RCC 7860 (cell line): Measurements from ENCODE around the gene FUZ.

ENCODE experiments used
- DNase-seq: peaks from one replicate; pipeline ENCODE4 v3.0.0-alpha.2; 2015; ENCODE audit warnings: low spot score
- FAIRE-seq: peaks from 2 replicates; lab custom pipeline; 2012; peaks lifted over from hg19 to GRCh38; lab: Jason Lieb, UNC

The FUZ gene

DNA sequence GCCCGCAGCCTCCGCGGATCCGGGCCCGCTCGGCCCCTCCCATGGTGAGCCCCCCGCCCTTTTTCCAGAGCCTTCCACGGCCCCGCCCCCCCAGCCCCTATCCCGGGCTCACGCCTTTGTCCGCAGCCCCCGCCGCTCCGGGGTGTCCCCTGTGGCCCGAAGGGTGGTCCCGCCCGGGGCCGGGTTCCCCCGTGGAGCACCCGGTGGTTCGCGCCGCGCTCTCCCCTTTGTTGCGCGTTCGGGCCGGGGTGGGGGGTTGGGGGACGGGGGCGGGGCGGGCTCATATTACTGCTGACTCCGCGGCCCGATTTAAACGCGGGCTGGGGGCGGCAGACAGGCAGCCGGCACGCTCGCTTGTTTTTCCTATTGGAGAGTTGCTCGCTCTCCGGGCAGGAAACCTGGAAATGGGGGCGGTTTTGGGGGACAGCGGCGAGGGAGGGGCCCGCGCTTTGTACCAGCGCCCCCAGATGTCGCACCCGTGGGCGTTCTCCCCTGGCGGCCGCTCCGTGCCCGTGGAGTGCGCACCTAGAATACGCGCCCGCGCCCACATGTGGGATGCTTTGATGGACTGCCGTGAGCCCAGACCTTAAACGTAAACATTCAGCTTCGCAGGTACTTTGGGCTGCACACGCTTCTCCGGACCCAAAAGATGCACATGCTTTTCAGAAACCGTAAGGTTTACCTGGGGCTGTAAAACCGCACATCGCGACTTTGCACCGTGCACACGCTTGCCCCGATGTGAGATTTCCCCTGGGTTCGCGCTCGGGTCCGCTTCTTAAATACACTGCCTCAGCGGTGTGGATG, 38.6 kb upstream of the FUZ start:
- DNase-seq (no peak), FAIRE-seq (no peak)

DNA sequence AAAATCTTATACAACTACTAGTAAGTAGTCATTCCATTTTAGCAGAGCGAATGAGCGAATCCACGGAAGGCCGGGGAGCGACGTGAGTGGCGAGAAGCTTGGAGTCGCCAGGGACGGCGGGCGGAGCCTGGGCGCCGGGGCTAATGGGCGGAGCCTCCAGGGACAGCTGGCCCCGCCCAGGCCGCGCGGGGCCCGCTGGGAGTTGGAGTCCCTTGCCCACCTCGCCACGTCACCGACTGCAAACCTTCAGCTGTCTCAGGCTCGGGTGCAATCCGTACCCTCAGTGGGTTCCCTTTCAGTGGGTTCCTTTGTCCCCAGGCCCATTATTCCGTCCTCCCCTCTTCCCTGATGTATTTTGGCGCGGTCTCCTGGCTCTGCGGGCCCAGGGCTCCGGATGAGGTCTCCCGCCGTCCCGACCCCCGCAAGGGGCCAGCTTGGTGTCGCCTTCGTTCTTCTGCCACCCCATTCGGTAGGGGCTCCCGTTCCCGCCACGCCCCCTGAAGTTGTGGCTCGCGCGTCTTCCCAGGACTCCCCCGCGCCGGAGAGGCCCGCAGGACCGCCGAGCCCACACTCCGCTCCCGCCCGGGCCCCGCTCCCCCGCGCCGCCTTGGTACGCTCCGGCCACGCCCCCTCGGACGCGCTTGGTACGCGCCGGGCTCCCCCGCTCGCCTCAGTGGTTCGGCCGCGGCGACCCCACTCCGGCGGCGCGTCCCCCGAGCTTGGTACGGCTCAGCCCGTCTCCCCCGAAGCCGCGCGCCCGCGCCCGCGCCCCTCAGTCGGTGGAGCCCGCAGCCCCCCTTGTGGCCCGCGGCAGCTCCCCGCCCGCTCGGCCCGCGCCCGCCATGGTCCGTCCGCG, 37.6 kb upstream of the FUZ start, which contains the start of gene PTOV1:
TSS of gene PTOV1 (plus strand) at position 673 of the 856 bp plus-strand sequence.
- FAIRE-seq, result no peak
- DNase-seq, result peak; percentile 68

DNA sequence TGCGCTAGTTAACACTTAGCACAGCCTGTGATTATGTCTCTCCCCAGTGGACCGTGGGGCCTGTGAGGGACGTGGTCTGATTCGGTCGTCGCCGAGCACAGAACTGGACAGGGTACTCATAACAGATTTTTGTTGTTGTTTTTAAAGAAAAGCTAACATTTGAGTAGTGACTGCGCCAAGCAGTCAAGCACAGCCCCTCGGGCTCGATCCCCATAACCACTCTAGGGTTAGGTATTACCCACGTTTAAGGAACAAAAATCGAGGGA, 37.1 kb upstream of the FUZ start:
- no peak for FAIRE-seq
- DNase-seq, result no peak

DNA sequence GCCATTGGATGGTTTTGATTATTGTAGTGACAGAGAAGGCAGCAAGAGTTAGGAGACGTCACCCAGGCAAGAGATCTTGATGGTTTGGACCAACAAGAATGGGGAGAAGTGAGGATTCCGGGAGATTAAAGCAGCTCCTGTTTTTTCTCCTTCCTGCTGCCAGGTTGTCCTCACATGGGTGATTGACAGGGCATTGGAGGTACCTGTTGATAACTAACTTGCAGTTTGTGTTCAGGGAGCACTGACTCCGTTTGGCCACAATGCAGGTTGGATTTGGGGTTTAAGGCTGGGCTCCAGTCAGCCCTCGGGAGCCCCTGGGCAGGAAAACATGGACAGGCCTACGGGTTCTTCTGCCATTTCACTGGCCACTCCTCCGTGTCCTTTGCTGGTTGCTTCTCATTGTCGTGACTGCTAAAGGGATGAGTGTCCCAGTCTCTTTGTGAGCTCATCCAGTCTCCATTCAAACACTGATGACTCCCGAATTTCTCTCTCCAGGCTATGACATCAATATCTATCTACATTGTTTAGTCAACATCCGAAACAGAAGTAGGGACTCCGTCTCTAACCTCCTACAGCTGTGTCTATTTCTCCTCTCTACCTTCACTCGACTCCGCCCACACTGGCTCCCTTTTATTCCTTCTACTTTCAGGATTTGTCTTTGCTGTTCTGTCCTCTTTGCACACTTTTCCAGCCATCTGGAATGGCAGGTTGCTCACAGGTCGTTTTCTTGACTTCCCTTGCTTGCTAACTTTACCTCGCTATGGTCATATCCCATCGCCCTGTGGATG, 36.5 kb upstream of the FUZ start:
- FAIRE-seq, result no peak
- DNase-seq, result no peak

DNA sequence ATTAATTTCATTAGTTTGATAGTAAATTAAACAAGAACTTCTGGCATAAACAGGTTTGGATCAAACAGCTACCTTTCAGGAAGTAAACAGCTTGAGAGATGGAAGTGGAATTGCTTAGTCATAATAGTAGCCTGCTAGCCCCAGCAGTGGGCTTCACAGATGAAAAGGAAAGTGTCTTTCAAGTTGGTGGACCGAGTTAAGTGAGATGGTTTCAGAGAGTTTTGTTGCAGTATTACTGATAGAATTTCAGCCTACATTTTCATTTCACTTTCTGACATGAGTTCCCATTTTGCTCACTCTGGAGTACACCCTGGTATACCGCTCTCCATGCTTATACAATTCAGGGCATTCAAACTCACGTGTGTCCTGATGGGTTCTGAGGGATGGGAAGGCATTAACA, 35.8 kb upstream of the FUZ start:
- no peak for DNase-seq
- FAIRE-seq, result no peak

DNA sequence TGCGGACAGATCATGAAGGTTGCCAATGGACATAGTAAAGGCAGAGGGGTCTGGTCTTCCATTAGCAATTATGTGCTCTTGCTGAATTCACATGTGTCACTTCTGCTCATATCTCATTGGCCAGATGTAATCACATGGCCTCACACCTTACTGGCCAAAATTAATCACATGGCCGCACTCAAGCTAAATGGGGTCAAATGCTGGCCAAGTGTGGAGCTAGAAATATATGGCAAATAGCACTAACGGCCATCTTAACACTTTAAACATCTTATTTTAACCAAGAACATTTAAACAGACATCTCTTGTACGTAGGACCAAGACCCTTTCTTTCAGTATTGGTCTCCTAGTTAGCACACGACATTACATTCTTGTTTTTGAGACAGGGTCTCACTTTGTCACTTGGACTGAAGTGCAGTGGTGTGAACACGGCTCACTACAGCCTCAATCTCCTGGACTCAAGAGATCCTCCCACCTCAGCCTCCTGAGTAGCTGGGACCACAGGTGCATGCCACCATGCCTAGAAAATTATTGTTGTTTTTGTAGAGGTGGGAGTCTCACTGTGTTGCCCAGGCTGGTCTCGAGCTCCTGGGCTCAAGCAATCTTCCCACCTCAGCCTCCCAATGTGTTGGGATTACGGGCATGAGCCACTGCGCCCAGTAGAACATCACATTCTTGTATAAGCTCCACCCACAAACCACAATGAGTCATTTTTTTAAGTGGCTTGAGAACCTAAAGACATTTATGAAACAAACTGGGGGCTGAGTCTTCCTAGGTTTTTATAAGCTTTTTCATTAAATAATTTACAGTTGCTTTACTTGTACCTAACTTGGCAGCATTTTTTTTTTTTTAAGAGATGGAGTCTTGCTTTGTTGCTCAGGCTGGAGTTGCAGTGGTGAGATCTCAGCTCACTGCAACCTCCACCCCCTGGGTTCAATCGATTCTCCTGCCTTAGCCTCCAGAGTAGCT, 34.9 kb upstream of the FUZ start:
- FAIRE-seq (peak; percentile 86), DNase-seq (peak; percentile 72)

DNA sequence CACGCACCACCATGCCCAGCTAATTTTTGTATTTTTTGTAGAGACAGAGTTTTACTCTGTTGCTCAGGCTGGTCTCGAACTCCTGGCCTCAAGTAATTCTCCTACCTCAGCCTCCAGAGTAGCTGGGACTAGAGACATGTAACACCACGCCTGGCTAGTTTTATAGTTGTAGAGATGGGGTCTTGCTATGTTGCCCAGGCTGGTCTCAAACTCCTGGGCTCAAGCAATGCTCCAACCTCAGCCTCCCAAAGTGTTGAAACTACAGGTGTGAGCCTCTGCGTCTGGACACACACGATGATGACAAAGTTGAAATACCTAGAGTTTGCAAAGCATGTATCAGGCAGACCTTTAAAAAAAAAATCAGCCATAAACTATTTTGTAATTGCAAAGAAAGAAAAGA, 33.3 kb upstream of the FUZ start:
- no peak for DNase-seq
- FAIRE-seq, result no peak

DNA sequence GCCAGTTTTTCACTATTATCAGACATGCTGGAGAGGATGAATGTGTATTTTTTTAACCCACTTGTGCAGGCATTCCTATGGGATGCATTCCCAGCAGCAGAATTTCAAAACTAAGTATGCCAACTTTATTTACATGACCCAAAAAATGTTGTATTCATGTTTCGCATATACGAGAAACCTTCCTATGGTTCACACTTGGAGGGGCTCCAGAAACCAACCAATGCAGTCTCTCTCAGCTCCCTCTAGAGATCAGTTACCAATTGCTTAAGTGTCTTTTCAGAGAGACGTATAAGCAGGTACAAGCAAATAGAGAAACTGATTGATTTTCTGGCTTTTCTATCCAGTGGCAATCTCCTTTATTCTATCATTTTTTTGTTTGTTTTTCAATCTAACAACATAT, 32.3 kb upstream of the FUZ start:
- no peak for DNase-seq
- FAIRE-seq, result no peak

DNA sequence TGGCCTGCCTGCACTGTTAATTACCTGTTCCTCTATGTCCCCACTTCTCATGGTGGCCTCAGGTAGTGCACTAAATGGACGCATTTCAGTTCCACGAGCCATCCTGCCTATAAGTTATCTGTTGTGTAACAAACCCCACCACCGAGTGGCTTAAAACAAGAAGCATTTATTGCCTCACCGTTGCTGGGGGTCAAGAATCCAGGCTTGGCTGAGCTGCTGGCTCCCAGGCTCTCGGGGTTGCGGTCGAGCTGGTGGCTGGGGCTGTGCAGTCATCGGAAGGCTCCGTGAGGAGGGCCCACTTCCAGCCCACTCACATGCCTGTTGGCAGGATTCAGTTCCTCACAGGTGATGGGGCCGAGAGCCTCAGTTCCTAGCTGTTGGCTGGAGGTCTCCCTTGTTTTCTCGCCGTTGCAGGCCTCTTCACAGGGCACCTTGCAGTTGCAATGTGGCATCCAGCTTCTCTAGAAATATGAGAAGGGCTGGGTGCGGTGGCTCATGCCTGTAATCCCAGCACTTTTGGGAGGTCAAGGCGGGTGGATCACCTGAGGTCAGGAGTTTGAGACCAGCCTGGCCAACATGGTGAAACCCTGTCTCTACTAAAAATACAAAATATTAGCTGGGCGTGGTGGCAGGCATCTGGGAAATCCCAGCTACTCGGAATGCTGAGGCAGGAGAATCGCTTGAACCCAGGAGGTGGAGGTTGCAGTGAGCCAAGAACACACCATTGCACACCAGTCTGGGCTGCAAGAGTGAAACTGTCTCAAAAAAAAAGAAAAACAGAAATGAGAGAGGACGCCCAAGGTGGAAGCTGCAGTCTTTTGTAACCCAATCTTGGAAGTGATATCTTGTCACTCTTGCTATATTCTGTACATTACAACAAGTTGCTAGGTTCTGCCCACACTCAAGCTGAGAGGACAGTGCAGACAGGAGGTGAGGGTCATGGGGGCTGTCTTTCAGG, 31.3 kb upstream of the FUZ start:
- DNase-seq, result no peak
- FAIRE-seq, result no peak

DNA sequence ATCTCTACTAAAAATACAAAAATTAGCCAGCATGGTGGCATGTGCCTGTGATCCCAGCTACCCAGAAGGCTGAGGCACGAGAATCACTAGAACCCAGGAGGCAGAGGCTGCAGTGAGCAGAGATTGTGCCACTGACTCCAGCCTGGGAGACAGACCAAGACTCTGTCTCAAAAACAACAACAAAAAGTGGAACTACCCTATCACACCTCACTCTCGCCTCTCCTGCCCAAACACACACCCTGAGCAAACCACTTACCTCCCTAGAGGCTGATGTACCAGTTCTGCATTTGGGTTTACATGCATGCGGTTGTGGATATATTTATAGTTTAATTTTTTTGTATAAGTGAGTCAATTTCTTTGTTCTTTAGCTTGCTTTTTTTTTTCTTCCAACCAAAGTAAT, 30.2 kb upstream of the FUZ start:
- FAIRE-seq (no peak), DNase-seq (no peak)

DNA sequence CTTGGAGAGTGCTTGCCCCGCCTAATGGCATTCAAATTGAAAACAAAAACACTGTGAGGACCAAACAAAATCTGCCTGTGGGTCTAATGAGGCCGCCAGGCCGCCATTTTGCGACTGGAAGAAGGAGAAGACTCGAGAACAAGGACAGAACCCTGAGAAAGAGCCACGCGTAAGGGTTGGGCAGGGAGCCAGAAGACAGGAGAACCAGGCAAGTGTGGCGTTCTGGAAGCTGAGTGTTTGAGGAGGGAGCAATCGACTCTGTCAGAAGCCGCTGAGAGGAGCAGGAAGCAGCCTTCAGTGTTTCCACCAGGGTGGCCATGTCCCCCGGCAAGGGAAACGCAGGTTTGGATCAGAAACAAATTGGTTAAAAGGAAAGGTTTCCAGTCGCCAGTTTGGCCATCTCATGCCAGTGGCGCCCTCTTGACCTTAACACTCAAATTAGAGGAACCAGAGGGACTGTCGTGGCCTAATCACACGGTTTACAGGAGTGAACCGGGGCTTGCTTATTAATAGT, 27.7 kb upstream of the FUZ start:
- FAIRE-seq, result no peak
- DNase-seq, result no peak

DNA sequence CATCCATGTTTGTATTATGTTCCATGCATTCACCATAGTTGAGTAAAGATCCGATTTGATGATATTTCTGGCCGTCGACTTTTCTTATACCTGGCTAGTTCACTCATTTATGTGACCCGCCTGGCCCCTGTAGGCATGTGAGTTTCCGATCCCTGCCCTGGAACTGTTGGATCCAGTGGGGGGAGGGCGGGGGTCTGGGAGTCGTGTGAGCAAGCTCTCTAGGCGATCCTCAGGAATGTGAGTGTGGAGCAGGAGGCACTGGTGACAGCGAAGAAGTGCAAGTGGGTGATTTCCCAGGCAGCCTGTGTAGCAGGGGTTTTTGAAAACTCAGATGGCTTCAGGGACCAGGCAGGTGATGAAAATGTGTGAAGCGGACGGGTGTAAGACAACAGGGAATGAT, 27.2 kb upstream of the FUZ start:
- no peak for FAIRE-seq
- DNase-seq, result no peak

DNA sequence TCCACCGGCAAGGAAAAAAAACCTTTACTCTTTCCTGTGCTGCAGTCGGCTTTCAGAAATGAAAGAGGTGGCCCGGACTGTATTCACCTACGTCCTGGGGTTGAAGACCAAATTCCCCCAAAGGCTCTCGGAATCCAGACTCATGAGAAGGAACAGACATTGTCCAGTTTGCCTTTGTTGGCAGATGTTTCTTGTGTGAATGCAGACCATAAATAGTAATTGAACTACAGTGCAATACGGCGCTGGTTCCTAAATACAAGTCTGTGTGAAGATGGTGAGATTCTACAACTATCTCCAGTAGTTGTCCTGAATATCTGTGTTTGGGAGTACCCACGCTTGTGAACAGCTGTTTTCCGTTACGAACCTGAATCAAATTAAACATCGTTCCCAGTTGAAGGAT, 26.6 kb upstream of the FUZ start:
- no peak for FAIRE-seq
- DNase-seq, result no peak

DNA sequence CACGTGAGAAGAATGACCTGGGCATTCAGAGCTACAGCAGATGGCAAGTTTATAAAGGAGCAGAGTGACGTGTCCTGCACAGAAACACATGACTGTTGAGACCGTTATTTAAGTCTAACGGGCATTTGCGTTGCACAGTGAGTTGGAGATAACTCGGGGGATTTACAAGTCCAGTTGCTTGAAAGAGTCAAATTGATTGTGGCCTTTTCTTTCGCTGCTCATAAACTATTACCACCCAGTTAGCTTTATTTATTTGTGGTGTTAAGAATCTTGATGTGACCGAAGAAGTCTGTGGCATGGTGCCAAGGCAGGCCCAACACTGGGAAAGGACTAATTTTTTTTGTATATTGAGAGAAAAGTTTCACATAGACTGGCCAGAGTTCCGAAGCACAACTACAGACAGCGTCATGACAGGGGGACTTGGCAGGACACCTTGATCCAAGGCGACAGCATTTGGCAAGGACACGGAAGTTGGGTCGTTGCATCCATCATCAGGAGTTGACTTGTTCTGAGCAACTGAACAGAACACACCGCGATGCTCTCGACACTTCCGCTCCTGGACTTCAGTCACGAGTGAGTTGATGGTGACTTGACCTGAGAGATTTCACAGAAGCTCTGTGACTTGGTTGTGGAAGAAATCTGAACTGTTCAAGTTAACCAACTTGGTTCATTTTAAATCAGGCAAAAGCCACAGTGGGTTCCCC, 25.9 kb upstream of the FUZ start:
- DNase-seq, result no peak

DNA sequence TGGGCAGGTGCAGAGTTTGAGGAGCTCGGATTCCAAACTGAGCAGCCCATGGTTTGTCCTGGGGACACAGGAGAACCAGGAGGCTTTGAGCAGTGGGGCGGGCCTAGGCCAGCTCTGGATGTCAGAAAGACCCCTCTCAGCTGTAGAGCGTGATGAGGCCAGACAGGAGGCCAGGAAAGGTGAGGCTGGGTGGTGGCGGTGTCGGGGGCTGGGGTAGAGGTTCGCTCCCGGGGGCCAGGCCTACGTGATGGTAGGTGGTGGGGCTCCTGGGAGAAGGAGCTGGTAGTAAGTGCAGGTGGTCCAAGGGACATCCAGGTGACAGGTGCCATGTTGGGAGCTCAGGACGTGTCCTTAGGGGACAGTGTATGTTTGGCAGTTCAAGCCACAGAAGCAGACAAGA, 24.3 kb upstream of the FUZ start:
- DNase-seq, result no peak

More for the DNA sequence above, 25.9 kb upstream of the FUZ start:
- no peak for FAIRE-seq

DNA sequence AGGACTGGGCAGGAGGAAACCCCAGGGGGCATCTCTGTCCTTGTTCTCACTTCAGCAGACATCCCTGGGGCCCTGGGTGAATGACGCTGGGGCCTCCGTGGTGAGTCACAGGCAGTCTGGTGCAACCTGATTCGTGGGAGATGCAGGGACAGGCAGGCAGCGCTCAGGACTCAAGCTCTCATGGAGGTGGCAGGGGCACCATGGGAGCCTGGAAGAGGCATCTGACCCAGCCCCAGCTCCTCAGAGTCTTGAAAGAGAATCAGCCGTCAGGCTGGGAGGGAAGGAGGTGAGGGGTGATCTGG, 23.9 kb upstream of the FUZ start:
- DNase-seq, result no peak
- FAIRE-seq, result no peak

More for the DNA sequence above, 24.3 kb upstream of the FUZ start:
- FAIRE-seq, result no peak

DNA sequence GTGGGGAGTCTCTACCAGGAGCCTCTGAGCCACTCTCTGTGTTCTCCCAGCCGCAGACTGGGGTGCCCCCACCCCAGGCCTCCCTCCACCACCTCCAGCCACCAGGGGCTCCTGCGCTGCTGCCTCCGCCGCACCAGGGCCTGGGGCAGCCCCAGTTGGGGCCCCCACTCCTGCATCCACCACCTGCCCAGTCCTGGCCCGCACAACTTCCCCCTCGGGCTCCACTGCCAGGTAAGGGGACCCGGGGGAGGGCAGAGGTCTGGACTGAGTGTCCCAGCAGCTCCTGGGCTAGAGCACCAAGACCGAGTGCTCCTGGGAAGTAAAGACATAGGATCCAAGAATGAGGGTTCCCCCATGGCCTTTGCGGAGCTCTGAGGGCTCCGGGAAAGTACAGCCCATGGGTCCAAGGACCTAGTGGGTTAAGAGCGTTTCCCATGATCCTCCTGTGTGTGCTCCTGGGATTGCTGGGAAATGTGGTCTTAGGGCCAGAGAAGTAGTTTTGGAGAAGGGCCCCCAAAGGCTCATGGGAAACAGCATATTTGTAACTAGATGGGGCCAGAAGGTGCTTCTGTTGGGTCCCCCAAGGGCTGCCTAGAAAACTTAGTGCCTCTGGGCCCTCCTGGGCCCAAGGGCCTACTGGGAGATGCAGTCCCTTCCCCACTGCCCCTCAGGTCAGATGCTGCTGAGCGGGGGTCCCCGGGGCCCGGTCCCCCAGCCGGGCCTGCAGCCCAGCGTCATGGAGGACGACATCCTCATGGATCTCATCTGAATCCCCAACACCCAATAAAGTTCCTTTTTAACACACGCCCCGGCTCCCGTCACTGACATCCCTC, 23.3 kb upstream of the FUZ start:
- FAIRE-seq, result no peak
- DNase-seq, result no peak

DNA sequence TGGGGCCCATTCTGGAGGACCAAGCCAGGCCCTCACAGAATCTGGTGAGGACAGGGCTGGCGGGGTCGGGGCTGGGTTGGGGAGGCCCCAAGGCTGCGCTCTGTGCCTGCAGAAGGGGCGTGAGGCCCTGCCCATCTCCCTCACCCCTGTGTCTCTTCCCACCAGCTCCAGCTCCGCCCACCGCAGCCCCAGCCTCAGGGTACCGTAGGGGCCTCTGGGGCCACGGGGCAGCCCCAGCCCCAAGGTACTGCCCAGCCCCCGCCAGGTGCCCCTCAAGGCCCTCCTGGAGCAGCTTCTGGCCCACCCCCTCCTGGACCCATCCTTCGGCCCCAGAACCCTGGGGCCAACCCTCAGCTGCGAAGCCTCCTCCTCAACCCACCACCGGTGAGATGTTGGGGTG, 22.5 kb upstream of the FUZ start:
- FAIRE-seq, result no peak

More for the DNA sequence above, 22.5 kb upstream of the FUZ start:
- DNase-seq, result no peak
